ENCODE results near the gene NTN4. TPM values are rescaled to one million over a fixed set of nuclear protein-coding genes. Genes with fewer than 3 reads are reported as not detected.
"Not testable (repeated sequence)": the region's sequence is repeated elsewhere in the genome, so short reads cannot be mapped to it uniquely, and the experiment has no call there.

The NTN4 gene
- total RNA-seq, 4 donors from 2014 or later: 11.1 to 21.0 (median 16.1) TPM

- Histone ChIP-seq H3K9me3 (no peaks in the 10 kb centered on the region), H3K4me3 (replicated peaks in 1 of 3) (no peak overlapping the region), H3K27me3 (no peaks in the 10 kb centered on the region), H3K27ac (no peak overlapping the region), H3K36me3 (no peaks in the 10 kb centered on the region), H3K4me1 (peaks cover 0 to 5% of the 10 kb centered on the region in 2 donors)
- intact Hi-C loops (cut with DNase I): no loop called here
- WGBS, 2 donors: 93 to 95% methylated on average over 3 of the region's 3 CpGs
- TF ChIP-seq CTCF (IDR thresholded peaks at IDR 0.05) (no peak), POLR2A (IDR thresholded peaks at IDR 0.05) (no peak)
- no peak for DNase-seq
Measured at GRCh38 chr12:95622879-95623278, 167.7 kb downstream of the NTN4 start.

GRCh38 chr12:95621725-95622124, 168.8 kb downstream of the NTN4 start:
- Histone ChIP-seq H3K36me3 (no peaks in the 10 kb centered on the region), H3K4me3 (replicated peaks in 1 of 3) (no peak overlapping the region), H3K27ac (no peak overlapping the region), H3K9me3 (no peaks in the 10 kb centered on the region), H3K27me3 (no peaks in the 10 kb centered on the region), H3K4me1 (peaks cover 0 to 5% of the 10 kb centered on the region in 2 donors)
- intact Hi-C loops (cut with DNase I): no loop called here
- WGBS, 2 donors: 70 to 83% methylated on average over 6 of the region's 6 CpGs
- DNase-seq: no peak
- no peak for TF ChIP-seq POLR2A (IDR thresholded peaks at IDR 0.05)
- no peak for TF ChIP-seq CTCF (IDR thresholded peaks at IDR 0.05)

- Histone ChIP-seq H3K27me3 (no peaks in the 10 kb centered on the region), H3K4me3 (replicated peaks in 1 of 3) (no peak overlapping the region), H3K9me3 (no peaks in the 10 kb centered on the region), H3K36me3 (no peaks in the 10 kb centered on the region), H3K4me1 (peaks cover 0 to 5% of the 10 kb centered on the region in 2 donors), H3K27ac (no peak overlapping the region)
- DNase-seq: no peak
- TF ChIP-seq POLR2A (IDR thresholded peaks at IDR 0.05) (no peak), CTCF (IDR thresholded peaks at IDR 0.05) (no peak)
- intact Hi-C loops (cut with DNase I): no loop called here
- 65 to 71% methylated on average over 4 of the region's 4 CpGs for WGBS, 2 donors
Measured at GRCh38 chr12:95620171-95620570, 170.4 kb downstream of the NTN4 start.

- H3K27me3 ChIP-seq; DNase-seq; H3K36me3 ChIP-seq; H3K27ac ChIP-seq; H3K4me3 ChIP-seq (replicated peaks in 1 of 3); H3K4me1 ChIP-seq; intact Hi-C loops (cut with DNase I); H3K9me3 ChIP-seq: not testable (repeated sequence)
- 60 to 82% methylated on average over 3 to 7 of the region's 7 CpGs for WGBS, 2 donors
Measured at GRCh38 chr12:95616470-95616869, 174.1 kb downstream of the NTN4 start.

GRCh38 chr12:95615749-95616148, 174.8 kb downstream of the NTN4 start:
- intact Hi-C loops (cut with DNase I): no loop called here
- Histone ChIP-seq H3K27me3 (no peaks in the 10 kb centered on the region), H3K4me3 (replicated peaks in 1 of 3) (no peak overlapping the region), H3K4me1 (no peaks in the 10 kb centered on the region), H3K27ac (no peak overlapping the region), H3K36me3 (no peaks in the 10 kb centered on the region), H3K9me3 (no peaks in the 10 kb centered on the region)
- no peak for TF ChIP-seq POLR2A (IDR thresholded peaks at IDR 0.05)
- no peak for TF ChIP-seq CTCF (IDR thresholded peaks at IDR 0.05)
- no peak for DNase-seq

- H3K36me3 ChIP-seq: no peaks in the 10 kb centered on the region
- H3K4me1 ChIP-seq: no peaks in the 10 kb centered on the region
- TF ChIP-seq CTCF (IDR thresholded peaks at IDR 0.05) (no peak), POLR2A (IDR thresholded peaks at IDR 0.05) (no peak)
- DNase-seq: no peak
- H3K9me3 ChIP-seq: no peaks in the 10 kb centered on the region
- no peaks in the 10 kb centered on the region for H3K27me3 ChIP-seq
- no peak overlapping the region for H3K27ac ChIP-seq
- intact Hi-C loops (cut with DNase I): no loop called here
- 87 to 97% methylated on average over 2 of the region's 2 CpGs for WGBS, 2 donors
- no peak overlapping the region for H3K4me3 ChIP-seq (replicated peaks in 1 of 3)
Measured at GRCh38 chr12:95614390-95614982, 176.1 kb downstream of the NTN4 start.
